Measurements from ENCODE around the gene GLYR1. TPM values are rescaled to one million over a fixed set of nuclear protein-coding genes. Genes with fewer than 3 reads are reported as not detected.

GLYR1 gene
- total RNA-seq, 1 donor from 2014 or later: 53.0 TPM

DNA sequence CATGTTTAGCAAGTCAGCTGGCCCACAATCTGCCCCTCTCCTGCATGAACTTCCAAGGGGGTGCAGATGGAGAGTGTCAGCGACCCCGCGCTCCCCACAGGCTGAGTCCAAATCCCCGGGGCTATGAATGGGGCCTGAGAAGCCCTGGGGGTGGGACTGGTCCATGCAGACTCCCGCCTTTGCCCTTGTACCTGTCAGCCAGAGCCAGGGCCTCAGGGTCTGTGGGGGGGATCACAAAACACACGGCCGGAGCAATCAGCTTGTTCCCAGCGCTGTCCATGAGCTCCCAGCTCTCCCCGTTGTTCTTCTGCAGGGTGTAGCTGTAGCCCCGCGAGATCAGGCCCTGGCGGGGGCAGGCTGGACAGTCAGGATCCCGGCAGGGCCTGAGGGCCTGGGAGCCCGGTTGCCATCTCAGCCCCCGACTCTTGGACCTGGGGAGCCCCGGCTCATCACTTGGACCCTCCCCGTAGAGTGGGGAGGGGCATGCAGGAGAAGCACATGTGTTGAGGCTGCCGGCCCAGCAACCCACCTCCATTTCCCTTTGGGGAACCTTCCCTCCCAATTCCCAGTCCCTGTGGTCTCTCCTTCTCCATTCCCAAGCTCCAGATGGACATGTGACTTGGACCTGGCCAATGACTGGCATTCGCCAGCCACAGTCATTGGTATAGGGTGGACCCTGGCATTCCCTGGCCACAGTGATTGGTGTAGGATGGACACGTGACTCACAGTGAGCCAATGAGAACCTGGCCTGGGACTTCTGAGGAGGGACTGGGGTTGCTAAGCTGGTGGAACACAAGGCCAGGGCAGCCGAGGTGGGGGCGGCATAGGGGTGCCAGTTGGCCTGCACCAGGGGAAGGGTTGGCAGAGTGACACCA is 47.4 kb upstream of the GLYR1 start:
- no peaks in the 10 kb centered on the region for H3K27me3 Mint-ChIP-seq (ENCODE audit: insufficient read depth, low read depth)
- H3K9me3 Mint-ChIP-seq: peaks cover 2% of the 10 kb centered on the region
- H3K27ac Mint-ChIP-seq: peak overlapping the region; percentile 79
- Histone ChIP-seq H3K9ac (no peak overlapping the region), H3K4me2 (no peak overlapping the region), H4K20me1 (ENCODE audit: low read depth) (no peaks in the 10 kb centered on the region), H3K4me3 (no peak overlapping the region), H3K9me3 (ENCODE audit: low read depth) (no peaks in the 10 kb centered on the region), H3F3A (ENCODE audit: low read depth) (no peaks in the 10 kb centered on the region), H3K36me3 (no peaks in the 10 kb centered on the region), H3K4me1 (no peaks in the 10 kb centered on the region), H3K27me3 (no peaks in the 10 kb centered on the region), H2AFZ (replicated peaks) (no peak overlapping the region), H3K79me2 (ENCODE audit: low read depth) (no peaks in the 10 kb centered on the region), H3K27ac (no peak overlapping the region)
- TF ChIP-seq EZH2 (IDR thresholded peaks at IDR 0.05) (no peak), EZH2phosphoT487 (IDR thresholded peaks at IDR 0.05) (no peak)
- TF ChIP-seq, protein P1, sequence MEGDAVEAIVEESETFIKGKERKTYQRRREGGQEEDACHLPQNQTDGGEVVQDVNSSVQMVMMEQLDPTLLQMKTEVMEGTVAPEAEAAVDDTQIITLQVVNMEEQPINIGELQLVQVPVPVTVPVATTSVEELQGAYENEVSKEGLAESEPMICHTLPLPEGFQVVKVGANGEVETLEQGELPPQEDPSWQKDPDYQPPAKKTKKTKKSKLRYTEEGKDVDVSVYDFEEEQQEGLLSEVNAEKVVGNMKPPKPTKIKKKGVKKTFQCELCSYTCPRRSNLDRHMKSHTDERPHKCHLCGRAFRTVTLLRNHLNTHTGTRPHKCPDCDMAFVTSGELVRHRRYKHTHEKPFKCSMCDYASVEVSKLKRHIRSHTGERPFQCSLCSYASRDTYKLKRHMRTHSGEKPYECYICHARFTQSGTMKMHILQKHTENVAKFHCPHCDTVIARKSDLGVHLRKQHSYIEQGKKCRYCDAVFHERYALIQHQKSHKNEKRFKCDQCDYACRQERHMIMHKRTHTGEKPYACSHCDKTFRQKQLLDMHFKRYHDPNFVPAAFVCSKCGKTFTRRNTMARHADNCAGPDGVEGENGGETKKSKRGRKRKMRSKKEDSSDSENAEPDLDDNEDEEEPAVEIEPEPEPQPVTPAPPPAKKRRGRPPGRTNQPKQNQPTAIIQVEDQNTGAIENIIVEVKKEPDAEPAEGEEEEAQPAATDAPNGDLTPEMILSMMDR (IDR thresholded peaks at IDR 0.05): no peak
- DNase-seq (ENCODE audit: low spot score): no peak
- H3K36me3 Mint-ChIP-seq: no peaks in the 10 kb centered on the region
- peaks cover 4% of the 10 kb centered on the region for H3K4me1 Mint-ChIP-seq
- peak overlapping the region; percentile 52 for H3K4me3 Mint-ChIP-seq

DNA sequence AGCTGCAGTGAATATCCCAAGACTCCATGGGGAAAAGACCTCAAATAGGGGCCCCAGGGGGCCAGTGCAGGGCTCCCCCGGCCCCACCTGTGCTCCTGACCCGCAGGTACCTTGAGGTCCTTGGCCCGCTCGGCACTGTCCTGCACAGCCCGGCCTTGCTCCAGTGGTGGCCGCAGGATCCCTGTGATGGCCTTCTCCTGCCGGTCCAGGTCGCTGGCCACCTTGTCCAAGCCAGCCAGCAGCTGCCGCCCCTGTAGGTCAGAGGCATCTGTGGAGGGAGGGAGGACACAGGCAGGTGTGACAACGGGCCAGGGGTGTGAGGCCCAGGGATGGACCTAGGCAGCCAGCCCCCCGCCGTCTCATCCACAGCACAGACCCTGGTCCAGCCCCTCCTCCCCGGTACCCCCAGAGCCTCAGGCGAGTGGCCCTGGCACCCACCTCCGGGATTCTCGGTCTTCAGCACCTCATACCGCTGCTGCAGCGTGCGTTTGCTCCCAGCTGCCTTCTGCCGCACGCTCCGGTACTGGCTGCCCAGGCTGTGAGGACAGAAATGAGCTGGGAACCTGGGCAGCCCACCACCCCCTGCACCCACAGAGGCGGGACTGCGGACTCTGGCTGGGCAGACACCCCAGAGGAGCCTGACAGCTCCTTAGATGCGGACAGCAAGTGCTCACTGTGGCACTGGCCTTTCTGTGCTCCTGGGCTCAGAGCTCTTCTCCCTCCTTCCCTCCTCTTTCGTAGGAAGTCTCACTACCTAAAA is 46.2 kb upstream of the GLYR1 start:
- no peak overlapping the region for H2AFZ ChIP-seq (replicated peaks)
- H3K27ac ChIP-seq: no peak overlapping the region
- H3K79me2 ChIP-seq (ENCODE audit: low read depth): no peaks in the 10 kb centered on the region
- H3K9me3 ChIP-seq (ENCODE audit: low read depth): no peaks in the 10 kb centered on the region
- no peaks in the 10 kb centered on the region for H4K20me1 ChIP-seq (ENCODE audit: low read depth)
- Mint-ChIP-seq H3K4me3 (no peak overlapping the region), H3K27ac (peak overlapping the region; percentile 86), H3K4me1 (peaks cover 4% of the 10 kb centered on the region), H3K36me3 (no peaks in the 10 kb centered on the region), H3K9me3 (peaks cover 2% of the 10 kb centered on the region), H3K27me3 (ENCODE audit: insufficient read depth, low read depth) (no peaks in the 10 kb centered on the region)
- H3K4me2 ChIP-seq: no peak overlapping the region
- H3K9ac ChIP-seq: no peak overlapping the region
- no peaks in the 10 kb centered on the region for H3K27me3 ChIP-seq
- DNase-seq (ENCODE audit: low spot score): no peak
- no peaks in the 10 kb centered on the region for H3F3A ChIP-seq (ENCODE audit: low read depth)
- no peaks in the 10 kb centered on the region for H3K36me3 ChIP-seq
- TF ChIP-seq EZH2 (IDR thresholded peaks at IDR 0.05): no peak
- TF ChIP-seq EZH2phosphoT487 (IDR thresholded peaks at IDR 0.05): no peak
- TF ChIP-seq, protein P1 (IDR thresholded peaks at IDR 0.05): no peak
- no peak overlapping the region for H3K4me3 ChIP-seq
- H3K4me1 ChIP-seq: no peaks in the 10 kb centered on the region

DNA sequence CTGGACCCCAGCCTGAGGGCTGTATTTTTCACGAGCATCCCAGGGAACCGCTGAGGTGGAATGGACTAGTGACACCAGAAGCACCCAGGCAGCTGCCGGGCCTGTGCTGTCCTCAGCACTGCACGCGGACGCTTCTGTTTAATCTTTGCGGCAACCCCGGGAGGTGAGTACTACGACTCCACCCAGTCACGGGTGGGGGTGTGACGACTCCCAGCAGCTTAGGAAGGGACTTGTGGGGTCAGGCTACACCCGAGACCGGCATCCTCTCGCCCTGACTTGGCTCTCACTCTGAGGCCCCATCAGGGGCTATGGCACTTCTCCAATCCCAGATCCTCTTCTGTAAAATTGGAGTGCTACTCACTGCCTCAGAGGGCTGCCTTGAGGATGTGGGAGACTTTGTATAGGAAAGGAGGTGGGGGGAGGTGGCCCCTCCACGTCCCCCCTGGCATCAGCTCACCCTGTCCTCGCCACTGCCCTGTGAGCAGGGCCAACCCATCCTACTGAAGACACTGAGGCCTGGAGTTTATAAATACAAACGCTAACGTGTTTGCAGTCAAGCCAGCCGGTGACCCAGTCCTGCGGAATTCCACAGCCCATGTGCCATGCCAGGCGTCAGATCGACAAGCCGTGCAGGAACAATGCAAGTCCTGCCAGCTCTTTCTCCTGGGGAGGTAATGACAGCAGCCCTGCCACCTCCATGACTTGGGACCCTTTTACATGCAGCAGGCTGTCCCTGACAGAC is 45.4 kb upstream of the GLYR1 start:
- Histone ChIP-seq H3K79me2 (ENCODE audit: low read depth) (no peaks in the 10 kb centered on the region), H3K4me1 (no peaks in the 10 kb centered on the region), H2AFZ (replicated peaks) (no peak overlapping the region), H3F3A (ENCODE audit: low read depth) (no peaks in the 10 kb centered on the region), H3K4me3 (no peak overlapping the region), H3K27ac (peak overlapping the region; percentile 29), H3K4me2 (no peak overlapping the region), H3K9me3 (ENCODE audit: low read depth) (no peaks in the 10 kb centered on the region), H3K27me3 (no peaks in the 10 kb centered on the region), H3K36me3 (no peaks in the 10 kb centered on the region), H4K20me1 (ENCODE audit: low read depth) (no peaks in the 10 kb centered on the region), H3K9ac (peak overlapping the region; percentile 27)
- peaks cover under 1% of the 10 kb centered on the region for H3K9me3 Mint-ChIP-seq
- no peaks in the 10 kb centered on the region for H3K27me3 Mint-ChIP-seq (ENCODE audit: insufficient read depth, low read depth)
- H3K36me3 Mint-ChIP-seq: no peaks in the 10 kb centered on the region
- DNase-seq (ENCODE audit: low spot score): no peak
- no peak overlapping the region for H3K4me3 Mint-ChIP-seq
- TF ChIP-seq, protein P1 (IDR thresholded peaks at IDR 0.05): no peak
- TF ChIP-seq EZH2phosphoT487 (IDR thresholded peaks at IDR 0.05) (no peak), EZH2 (IDR thresholded peaks at IDR 0.05) (no peak)
- peak overlapping the region; percentile 63 for H3K27ac Mint-ChIP-seq
- peaks cover 4% of the 10 kb centered on the region for H3K4me1 Mint-ChIP-seq
